Frontal cortex (tissue), 4 donors: ENCODE results near the gene APLNR. TPM values are rescaled to one million over a fixed set of nuclear protein-coding genes. Genes with fewer than 3 reads are reported as not detected.
A peak's percentile ranks its signal among the peaks of the same experiment; 100 is the strongest.
"Not testable (repeated sequence)": the region's sequence is repeated elsewhere in the genome, so short reads cannot be mapped to it uniquely, and the experiment has no call there.

Experiments used
- DNase-seq, 2 donors: peaks; one replicate each; pipeline ENCODE4 v3.0.0; 2012; ENCODE audit warnings: low spot score in 2 of 2
- FAIRE-seq: peaks from 2 replicates; lab custom pipeline; 2012; peaks lifted over from hg19 to GRCh38; lab: Jason Lieb, UNC
- total RNA-seq: library from RNA; depleted of rRNA; stranded (reverse); fragments of >200 nt; gene quantifications from one replicate; pipeline ENCODE4 v1.2.3, GENCODE V29; 2014
- donor health status: control.
- donor health status: control.
- donor health status: control.

The APLNR gene
- total RNA-seq: 5.3 TPM

DNA sequence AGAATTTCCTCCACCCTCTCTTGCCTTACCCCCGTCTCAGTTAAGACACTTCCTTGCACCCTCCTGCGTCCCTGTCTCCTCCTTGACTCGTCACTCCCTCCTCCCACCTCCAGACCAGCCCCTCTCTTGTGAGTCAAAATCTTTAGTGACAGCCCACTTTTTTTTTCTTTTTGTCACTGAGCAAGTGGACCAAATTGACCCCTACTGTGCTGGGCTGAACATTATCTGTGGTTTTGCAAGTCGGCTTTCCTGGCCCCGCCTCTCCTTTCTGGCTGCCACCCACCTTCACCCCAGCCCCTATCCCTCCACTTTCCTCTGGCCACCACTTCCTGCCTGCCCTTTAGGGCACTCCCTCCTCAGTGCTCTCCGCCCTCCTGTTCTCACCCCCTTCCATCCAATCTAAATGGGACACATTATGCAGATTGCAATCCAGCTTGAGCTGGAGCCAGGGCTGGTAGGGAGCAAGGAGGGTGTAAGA lies at the start of gene APLNR:
APLNR (minus strand) TSS at position 47 of the 478 bp plus-strand sequence. CDS start 246 bp downstream, outside the sequence.
- no peak for DNase-seq
- no peak for FAIRE-seq

DNA sequence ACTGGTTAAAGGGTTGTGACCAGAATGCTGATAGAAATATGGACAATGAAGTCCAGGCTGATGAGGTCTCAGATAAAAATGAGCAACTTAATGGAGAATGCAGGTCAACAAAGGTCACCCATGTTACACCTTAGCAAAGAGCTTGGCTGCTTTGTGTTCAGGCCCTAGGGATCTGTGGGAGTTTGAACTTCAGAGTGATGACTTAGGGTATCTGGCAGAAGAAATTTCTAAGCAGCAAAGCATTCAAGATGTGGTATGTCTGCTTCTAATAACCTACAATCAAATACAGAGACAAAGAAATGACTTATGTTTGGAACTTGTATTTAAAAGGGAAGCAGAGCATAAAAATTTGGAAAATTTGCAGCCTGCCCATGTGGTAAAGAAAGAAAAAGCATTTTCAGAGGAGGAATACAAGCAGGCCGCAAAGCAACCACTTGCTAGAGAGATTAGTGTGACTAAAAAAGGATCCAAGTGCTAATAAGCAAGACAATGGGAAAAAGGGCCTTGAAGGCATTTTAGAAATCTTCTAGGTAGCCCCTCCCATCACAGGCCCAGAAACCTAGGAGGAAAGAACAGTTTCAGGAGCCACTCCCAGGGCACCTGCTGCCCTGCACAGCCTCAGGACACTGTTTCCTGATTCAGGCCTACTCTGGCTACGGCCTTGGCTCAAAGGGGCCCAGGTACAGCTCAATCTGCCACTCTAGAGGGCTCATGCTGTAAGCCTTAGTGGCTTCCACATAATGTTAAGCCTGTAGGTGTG lies 46.4 kb upstream of the APLNR start:
- DNase-seq (no peak), FAIRE-seq (no peak)

DNA sequence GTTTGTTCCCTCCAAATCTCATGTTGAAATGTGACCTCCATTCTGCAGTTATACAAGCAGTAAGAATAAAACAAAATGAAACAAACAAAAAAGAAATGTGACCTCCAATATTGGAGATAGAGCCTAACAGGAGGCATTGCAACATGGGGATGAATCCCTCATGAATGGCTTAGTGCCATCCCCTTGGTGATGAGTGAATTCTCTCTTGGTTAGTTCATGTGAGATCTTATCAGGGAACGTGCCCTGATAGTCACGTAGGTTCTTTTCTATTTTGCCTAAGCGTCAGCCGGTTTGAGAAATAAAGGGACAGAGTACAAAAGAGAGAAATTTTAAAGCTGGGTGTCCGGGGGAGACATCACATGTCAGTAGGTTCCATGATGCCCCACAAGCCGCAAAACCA lies 44.5 kb upstream of the APLNR start:
- DNase-seq: not testable (repeated sequence)

DNA sequence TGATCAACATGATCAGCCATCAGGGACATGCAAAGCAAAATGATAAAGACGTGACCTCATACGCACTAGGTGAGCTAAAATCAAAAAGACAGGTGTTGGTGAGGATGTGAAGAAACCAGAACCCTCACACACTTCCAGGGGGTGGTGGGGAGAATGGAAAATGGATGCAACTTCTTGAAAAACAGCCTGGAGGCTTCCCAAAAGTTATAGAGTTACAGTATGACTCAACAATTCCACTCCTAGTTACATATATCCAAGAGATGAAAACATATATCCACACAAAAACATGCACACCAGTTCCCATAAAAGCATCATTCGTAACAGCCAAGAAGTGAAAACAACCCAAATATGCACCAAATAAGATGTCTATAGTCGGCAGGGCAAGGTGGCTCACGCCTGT lies 42.1 kb upstream of the APLNR start:
- no peak for FAIRE-seq
- DNase-seq: no peak

More for the DNA sequence above, 44.5 kb upstream of the APLNR start:
- not testable (repeated sequence) for FAIRE-seq

DNA sequence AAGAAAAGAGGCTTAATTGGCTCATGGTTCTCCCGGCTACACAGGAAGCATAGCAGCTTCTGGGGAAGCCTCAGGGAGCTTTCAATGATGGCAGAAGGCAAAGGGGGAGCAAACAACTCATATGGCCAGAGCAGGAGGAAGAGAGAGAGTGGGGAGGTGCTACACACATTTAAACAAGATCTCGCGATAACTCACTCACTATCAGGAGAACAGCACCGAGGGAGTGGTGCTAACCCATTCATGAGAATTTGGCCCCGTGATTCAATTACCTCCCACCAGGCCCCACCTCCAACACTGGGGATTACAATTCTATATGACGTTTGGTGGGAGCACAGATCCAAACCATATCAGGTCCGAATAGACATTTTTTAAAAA lies 41.7 kb upstream of the APLNR start:
- no peak for DNase-seq
- FAIRE-seq: no peak

DNA sequence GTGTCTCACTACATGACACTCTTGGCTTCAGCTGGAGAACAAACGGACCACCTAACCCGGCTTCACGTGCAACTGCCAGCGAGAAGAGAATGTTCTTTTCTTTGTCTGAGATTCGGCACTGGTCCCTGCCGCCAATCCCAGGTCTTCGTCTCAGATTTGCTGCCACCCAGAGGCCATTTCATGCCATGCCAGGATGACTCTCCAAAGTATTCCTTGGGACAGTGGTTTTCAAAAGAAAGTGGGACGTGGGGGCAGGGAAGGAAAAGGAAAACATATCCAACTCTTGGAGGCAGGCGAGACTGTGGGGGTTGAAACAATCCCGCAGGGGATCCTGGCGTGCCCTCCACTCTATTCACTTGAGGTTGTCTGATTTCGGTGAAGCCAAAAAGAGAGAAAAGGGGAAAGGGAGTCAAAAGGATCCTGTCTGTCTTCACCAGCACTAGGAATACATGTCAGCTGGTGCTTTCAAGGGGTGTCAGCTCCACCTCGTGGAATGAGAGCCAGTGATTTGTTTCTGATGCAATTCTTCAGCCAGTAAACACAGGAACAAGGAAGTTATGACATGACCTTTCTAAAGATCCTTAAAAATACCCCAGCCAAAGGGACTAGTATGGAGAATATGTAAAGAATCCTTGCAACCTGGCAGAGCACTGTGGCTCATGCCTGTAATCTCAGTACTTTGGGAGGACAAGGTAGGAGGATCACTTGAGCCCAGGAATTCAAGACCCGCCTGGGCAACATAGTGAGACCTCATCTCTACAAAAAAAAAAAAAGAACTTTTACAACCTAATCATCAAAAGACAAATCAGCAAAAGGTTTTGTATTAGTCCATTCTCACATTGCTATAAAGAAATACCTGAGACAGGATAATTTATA lies 41.0 kb upstream of the APLNR start:
- DNase-seq (peak in 1 of 2 donors; percentile 64), FAIRE-seq (no peak)

DNA sequence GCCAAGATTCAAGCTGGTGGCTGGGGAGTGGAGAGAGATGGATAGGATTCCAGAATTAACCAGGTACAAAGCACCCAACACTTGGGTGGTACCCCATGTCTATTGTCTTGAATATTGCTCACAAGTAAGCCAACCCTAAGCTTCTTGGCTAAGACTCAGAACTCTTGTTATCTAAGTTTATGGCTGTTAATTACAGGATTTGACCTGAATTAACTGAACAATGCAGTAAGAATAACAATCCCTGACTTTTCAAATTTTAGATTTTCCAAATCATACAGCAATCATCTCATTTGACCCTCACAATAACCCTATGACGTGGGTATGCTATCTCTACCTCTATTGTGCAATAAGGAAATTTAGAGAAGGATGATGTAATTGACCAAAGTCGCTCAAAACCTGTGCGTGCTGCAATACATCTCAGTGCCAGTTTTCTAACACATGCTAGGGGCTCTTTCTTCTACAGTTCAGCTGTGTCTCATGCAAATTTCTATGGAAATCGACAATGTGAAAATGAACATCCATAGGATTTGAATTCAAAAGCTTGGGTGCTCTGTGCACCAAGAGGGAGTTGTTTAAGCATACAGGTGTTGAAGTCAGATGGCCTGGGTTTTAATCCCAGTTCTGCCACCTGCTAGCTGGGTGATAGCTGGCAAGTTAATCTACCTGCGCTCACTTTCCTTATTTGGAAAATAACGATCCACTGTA lies 40.1 kb upstream of the APLNR start:
- DNase-seq (no peak), FAIRE-seq (no peak)

DNA sequence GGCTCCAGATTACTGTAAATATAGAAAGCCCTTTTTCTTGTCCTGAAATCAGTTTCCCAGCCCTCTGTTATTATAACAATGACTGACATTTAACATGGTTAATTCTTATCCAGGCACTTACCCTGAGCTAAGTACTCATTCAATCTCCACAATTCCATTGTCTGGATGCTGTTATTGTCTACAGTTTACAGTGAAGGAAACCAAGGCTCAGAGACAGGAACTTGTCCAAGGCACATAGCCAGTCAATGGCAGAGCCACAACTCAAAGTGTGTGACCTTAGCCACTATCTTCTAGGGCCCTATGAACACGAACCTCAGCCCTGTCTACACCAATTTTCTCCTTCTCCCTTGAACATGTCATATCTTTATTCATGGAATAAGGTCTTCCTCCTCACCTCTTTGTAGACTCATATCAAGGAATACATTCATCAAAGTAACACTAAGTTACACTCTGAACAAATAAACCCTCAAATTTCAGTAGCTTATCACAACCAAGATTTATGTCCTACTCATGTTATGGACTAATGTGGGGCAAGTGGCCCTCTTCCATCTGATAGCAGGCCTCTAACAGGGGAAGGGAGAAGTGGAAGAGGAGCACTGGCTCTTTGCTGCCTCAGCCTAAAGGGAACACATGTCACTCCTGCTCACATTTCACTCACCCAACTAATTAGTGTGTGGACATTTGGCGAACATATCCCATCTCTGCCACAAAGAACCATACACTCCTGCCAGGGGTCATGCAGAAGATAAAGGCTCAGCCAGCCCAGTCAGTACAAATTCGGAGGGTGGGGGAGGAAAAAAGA lies 39.3 kb upstream of the APLNR start:
- DNase-seq (no peak), FAIRE-seq (no peak)

DNA sequence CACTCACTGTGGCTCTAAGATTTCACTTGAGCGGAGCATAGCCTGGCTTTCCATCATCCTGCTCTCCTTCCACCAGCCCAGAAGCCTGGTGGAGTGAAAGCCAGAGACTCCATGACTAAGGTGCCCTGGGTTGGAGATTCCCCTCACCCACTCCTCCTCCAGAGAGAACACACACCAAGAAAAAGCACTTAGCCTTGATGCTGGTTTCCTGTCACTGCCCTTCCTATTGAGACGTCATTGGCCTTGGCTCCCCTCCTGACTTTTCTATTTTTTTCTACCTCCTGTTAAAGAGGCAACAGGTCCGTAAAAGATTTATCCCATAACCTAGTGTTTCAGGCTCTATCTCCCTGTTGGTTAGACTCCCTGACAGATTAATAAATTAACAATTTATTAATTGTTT lies 38.5 kb upstream of the APLNR start:
- FAIRE-seq: no peak
- DNase-seq: no peak

DNA sequence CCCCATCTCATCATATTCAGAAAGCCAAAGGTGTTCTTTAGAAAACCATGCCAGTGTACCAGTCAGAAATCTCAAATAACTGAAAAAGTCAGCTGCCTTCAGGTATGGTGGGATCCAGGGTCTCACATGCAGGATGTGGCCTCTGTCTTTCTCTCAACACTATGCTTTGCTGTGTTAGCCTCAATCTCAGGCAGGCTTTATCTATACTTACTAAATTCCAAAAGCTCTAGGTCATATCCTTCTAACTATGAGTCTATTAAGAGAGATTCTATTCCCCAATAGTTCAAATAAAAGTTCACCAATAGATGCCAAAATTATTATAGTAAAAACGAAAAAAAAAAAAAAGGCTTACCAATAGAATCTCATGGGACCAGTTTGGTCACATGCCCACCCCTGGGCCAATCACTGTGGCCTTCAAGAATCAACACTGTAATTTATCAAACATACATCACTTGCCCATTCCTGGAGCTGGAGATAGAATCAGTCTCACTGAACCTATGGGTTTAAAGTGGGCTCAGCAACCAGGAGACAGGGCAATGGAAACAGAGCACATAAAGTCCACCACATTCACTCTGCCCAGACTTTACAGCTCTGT lies 38.0 kb upstream of the APLNR start:
- DNase-seq (no peak), FAIRE-seq (no peak)

DNA sequence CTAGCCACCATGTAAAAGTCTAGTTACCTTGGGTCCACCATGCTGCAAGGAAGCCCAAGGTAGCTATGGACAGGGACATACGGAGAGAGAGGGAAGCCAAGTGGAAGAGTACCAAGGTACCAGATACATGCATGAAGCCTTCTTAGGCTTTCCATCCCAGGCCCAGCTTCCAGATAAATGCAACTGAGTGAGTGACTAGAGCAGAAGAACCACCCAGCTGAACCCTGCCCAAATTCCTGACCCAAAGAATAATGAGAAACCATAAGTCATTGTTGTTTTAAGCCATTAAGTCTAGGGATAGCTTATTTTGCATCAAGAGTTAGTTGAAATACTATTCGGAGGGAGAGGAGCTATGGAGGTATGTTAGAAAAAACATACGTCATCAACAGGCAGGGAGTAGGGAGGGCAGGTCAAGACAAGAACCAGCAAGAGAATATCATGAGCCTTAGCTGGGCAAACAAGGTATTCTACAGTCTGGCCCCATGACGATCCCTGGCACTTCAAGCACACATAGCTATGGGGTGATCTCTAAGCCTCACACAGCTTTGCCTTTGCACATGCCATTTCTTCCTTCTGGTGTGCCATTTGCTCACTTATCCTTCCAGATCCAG lies 36.5 kb upstream of the APLNR start:
- DNase-seq: no peak
- FAIRE-seq: no peak

DNA sequence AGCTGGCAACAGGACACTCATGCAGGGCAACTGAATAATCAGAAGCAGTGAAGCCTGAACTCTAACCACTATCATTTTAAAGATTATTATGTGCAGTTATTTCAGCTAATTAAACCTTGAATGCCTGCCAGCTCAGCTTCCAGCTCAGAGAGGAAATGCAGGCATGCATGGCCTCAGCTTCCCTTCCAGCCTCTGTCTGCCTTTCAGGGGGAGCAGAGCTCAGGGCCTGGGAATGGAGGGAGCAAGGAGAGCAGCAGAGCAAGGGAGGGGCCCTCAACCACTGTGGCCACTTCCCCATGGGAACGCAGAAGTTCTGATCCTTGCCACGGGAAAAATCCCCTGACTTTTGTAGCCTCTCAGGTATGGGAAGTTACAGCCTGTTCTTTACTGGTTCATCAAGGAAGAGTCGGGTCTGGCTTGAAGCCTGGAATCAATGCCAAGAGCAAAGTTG lies 32.5 kb upstream of the APLNR start:
- DNase-seq (no peak), FAIRE-seq (no peak)

DNA sequence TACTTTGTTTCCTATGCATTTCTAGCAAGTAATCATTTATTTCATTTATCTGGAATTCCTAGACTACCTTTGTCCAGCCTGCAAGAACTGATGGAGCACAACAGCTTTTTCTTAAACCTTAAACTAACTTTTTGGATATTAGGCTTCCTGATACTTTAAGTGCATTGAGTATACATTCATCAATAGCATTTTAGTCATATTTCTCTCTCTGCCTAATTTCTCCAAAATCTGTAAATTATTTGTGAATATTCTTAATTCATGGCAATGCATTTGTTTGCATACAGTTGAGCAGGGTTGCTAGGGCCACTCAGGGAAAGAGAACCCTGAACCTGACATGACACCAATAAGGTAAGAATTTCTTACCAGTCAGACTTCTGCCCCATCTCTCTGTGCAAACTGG lies 29.1 kb upstream of the APLNR start:
- FAIRE-seq: no peak
- no peak for DNase-seq

DNA sequence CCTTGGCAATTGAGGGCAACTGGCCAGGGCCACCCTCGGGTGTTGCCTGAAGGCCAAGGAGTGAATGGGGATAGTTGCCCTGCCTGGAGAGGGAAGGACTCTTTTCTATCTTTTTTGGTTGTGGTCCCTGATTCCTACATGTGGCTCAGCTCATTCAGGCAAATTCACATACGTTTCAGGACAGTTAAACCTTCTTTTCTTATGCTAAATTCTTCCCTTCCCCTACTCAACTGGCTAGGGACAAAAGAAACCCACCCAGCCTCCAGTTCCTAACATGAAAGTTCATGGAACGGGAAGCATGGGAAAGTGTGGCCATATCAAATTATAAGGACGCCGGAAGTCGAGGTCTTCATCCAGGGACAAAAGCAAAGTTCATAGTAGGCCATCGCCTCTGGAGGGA lies 26.3 kb upstream of the APLNR start:
- DNase-seq (no peak), FAIRE-seq (no peak)

DNA sequence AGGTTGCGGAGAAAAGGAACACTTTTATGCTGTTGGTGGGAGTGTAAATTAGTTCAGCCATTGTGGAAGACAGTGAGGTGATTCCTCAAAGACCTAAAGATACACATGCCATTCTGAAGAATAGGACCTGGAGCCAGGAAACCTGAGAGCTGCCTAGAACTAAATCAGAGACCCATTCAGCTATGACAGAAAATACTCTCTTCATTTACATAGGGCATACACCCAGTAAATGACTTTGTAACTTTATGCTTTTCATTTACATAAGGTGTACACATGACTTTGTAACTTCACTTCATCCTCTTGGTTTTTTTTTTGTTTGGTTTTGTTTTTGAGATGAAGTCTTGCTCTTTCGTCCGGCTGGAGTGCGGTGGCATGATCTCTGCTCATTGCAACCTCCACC lies 25.1 kb upstream of the APLNR start:
- FAIRE-seq (no peak), DNase-seq (no peak)

DNA sequence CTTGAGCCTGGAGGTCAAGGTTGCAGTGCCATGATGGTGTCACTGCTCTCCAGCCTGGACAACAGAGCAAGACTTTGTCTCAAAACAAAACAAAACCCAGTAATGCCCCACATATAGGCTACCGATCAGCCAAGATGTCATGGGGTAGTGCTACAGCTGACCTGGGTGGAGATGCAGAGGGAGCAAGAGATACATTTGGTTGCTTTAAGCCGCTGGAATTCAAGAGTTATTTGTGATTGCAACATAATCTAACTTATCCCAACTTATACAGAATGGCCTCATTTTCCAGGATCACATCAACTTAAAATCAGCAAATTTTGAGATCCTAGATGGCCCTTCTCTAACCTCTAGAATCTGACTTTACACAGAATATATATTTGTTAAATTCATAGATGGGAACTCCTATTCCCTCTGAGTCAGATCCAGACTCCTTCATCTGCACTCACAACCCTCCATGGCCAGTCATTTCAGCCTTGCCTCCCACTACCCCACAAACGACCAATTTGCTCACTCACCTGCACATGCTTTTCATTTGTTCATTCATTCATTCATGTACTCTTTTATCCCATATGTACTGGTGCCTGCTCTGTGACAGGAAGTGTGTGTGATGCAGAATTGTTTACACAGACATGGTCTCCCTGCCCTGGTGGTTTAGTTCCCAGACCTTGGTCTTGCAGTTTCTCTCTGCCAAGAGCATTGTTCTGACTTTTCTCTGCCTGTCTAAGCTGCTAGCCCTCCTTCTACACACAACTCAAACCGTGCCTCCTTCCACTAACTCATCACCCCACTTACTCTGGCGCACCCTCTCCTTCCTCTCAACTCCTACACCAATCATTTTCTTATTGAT lies 24.1 kb upstream of the APLNR start:
- FAIRE-seq (no peak), DNase-seq (no peak)

DNA sequence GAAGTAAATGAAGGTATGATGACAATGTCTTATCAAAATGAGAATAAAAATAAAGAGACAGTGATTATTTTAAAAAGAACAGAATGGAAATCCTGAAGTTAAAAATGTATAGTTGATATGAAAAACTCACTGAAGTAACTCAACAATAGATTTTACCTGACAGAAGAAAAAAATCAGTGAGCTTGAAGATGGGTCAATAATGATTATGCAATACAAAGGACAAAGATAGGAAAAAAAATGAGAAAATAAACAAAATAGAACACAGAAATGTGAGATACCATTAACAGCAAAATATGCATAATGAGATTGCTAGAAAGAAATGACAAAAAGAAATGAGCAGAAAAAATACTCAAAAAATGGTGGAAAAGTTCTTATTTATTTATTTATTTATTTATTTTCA lies 19.1 kb upstream of the APLNR start:
- no peak for DNase-seq
- no peak for FAIRE-seq

DNA sequence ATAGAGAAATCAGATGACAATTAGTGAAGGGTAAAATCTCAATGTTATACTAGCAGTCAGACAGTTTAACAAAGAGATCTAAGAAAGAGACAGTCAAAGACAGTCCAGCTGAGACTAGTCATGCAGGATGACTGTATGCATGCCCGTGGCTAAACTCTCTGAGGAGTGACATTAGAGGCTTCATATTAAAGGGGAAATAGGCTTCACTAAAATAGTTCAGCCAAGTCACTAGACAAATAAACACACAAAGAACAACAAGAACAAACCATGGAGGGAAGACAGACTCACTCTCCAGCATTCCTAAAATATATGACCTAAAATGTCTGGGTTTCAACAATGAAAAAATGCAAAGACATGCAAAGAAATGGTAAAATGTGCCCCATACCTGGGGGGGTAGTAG lies 18.6 kb upstream of the APLNR start:
- DNase-seq (no peak), FAIRE-seq (no peak)
